Neural progenitor cell (in vitro differentiated cells): Measurements from ENCODE around the gene TRMT44.

Source experiments
- EZH2 ChIP-seq: fragments of 200-600 bp; sonication (generic); IDR thresholded peaks from 2 replicates; pipeline ENCODE4 v1.6.1; 2017; ENCODE audit warnings: antibody characterized with exemption, mild to moderate bottlenecking, moderate library complexity
- TF ChIP-seq, protein P1 (sequence below): fragments of 200-600 bp; sonication (generic); IDR thresholded peaks from 2 replicates; pipeline ENCODE4 v1.5.1; 2017; ENCODE audit warnings: antibody characterized with exemption, mild to moderate bottlenecking

DNA sequence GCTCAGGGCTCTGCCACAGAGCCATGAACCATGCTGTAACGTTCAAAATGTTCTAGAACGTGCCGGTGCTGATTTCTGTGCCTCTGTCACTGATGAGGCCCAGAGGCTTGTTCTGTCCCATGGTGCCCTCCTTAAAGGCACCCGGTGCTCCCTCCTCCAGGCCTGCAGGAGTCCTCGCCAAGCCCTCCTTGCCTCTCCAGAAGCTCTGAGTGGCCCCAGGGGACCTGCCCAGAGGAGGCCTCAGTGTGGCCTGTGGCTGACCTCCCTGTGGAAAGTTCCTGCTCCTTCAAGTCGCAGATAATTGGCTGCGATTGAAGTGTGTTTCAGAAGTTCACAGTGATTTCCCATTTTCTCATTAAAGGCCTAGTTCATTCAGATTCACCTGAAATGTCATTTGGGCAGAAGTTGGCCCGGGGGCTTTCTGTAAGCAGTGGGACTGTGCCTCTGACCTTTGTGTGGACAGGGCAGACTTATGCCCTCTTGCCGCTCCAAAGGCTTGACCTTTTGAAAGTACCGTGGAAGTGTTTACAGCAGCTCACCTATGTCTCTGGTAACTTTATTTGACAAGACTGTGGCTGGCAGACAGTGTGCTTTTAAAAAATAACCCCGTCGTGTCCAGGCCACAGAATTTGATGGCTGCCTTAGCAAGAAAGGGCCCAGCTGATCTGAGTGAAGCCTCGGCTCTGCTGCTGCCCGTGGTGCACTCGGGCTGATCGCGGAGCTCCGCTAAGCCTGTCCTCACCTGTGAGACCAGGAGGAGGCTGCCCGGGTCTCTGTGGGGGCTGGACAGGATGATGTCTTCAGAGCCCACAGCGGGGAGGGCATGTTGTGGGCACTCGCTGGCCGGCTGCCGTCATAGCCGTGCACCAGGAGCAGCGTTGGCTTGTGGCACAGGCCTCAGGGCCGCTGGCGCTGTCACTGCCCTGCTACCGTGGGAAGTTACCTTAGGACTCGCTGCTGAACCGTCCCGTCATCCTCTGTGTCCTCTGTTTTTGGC lies 25.3 kb downstream of the TRMT44 start:
- TF ChIP-seq, protein P1, sequence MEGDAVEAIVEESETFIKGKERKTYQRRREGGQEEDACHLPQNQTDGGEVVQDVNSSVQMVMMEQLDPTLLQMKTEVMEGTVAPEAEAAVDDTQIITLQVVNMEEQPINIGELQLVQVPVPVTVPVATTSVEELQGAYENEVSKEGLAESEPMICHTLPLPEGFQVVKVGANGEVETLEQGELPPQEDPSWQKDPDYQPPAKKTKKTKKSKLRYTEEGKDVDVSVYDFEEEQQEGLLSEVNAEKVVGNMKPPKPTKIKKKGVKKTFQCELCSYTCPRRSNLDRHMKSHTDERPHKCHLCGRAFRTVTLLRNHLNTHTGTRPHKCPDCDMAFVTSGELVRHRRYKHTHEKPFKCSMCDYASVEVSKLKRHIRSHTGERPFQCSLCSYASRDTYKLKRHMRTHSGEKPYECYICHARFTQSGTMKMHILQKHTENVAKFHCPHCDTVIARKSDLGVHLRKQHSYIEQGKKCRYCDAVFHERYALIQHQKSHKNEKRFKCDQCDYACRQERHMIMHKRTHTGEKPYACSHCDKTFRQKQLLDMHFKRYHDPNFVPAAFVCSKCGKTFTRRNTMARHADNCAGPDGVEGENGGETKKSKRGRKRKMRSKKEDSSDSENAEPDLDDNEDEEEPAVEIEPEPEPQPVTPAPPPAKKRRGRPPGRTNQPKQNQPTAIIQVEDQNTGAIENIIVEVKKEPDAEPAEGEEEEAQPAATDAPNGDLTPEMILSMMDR, result no peak
- TF ChIP-seq EZH2, result no peak
